Fibroblast of lung (primary cell): Measurements from ENCODE around the gene C1QTNF5. TPM values are rescaled to one million over a fixed set of nuclear protein-coding genes. Genes with fewer than 3 reads are reported as not detected.

Experiments
- DNase-seq, 2 donors: peaks; one replicate each; pipeline versions ENCODE4 v3.0.0 to v3.0.0-alpha.2; 2010; ENCODE audit warnings: low read depth in 2 of 2
- H2AFZ ChIP-seq: 2 replicates; pipeline ENCODE4 v1.5.1; 2012; ENCODE audit warnings: low read length, control low read depth, inconsistent platforms
- H3K27ac ChIP-seq: 2 replicates; pipeline ENCODE4 v1.5.1; 2011; ENCODE audit warnings: low read length, control low read depth; ENCODE audit not compliant: insufficient read depth
- H3K27me3 ChIP-seq: 2 replicates; pipeline ENCODE4 v1.5.1; 2011; ENCODE audit warnings: mild to moderate bottlenecking, low read length; ENCODE audit not compliant: control insufficient read depth, insufficient read depth
- H3K36me3 ChIP-seq: 2 replicates; pipeline ENCODE4 v1.5.1; 2011; ENCODE audit warnings: low read length; ENCODE audit not compliant: control insufficient read depth, insufficient read depth
- H3K4me1 ChIP-seq: 2 replicates; pipeline ENCODE4 v1.5.1; 2011; ENCODE audit warnings: low read length; ENCODE audit not compliant: control insufficient read depth, insufficient read depth; ENCODE audit errors: extremely low read depth
- H3K4me2 ChIP-seq: 2 replicates; pipeline ENCODE4 v1.5.1; 2011; ENCODE audit warnings: low read length, control low read depth; ENCODE audit not compliant: insufficient read depth; ENCODE audit errors: extremely low read depth
- H3K4me3 ChIP-seq, 4 experiments: fragments of 200-600 bp in 1 of 4; sonication (generic) in 1 of 4; replicated peaks in 1 of 4; 2 replicates each; pipeline ENCODE4 v1.5.1; 2011 to 2016; ENCODE audit warnings: low read length in 4 of 4, low read depth in 3 of 4, mild to moderate bottlenecking in 3 of 4, control low read depth in 2 of 4, inconsistent platforms in 1 of 4, mixed read lengths in 1 of 4; ENCODE audit not compliant: insufficient read depth in 1 of 4; ENCODE audit errors: control extremely low read depth in 1 of 4
- H3K79me2 ChIP-seq: 2 replicates; pipeline ENCODE4 v1.5.1; 2012; ENCODE audit warnings: mild to moderate bottlenecking, low read length, inconsistent platforms; ENCODE audit not compliant: control insufficient read depth, insufficient read depth
- H3K9ac ChIP-seq: 2 replicates; pipeline ENCODE4 v1.5.1; 2011; ENCODE audit warnings: mild to moderate bottlenecking, low read length, control low read depth; ENCODE audit not compliant: insufficient read depth
- H3K9me3 ChIP-seq: 2 replicates; pipeline ENCODE4 v1.5.1; 2012; ENCODE audit warnings: low read depth, low read length; ENCODE audit not compliant: control insufficient read depth, insufficient read depth
- H4K20me1 ChIP-seq: 2 replicates; pipeline ENCODE4 v1.5.1; 2011; ENCODE audit warnings: low read length; ENCODE audit not compliant: control insufficient read depth, insufficient read depth; ENCODE audit errors: extremely low read depth
- EZH2 ChIP-seq: IDR thresholded peaks from 2 replicates; pipeline ENCODE4 v1.5.1; 2012; ENCODE audit warnings: low read length, control low read depth, mild to moderate bottlenecking; ENCODE audit errors: missing control alignments
- polyA plus RNA-seq, 2 donors: library from polyadenylated mRNA; depleted of rRNA in 1 of 2; stranded (reverse) in 1 of 2; unstranded in 1 of 2; fragments of >200 nt; gene quantifications; 2 replicates each; pipeline ENCODE4 v1.2.1, GENCODE V29; 2011 to 2012; ENCODE audit warnings: missing spikeins in 1 of 2
- total RNA-seq: library from RNA; depleted of rRNA; stranded (reverse); fragments of >200 nt; gene quantifications from 2 replicates; pipeline ENCODE4 v1.2.1, GENCODE V29; 2014
- TF ChIP-seq, protein P1 (sequence below), 2 donors: IDR thresholded peaks in 1 of 2; conservative IDR thresholded peaks in 1 of 2; 1 replicate in 1 of 2; 2 replicates in 1 of 2; pipeline ENCODE4 v1.5.1; 2011 to 2012; ENCODE audit warnings: low read length in 2 of 2, control low read depth in 1 of 2, inconsistent platforms in 1 of 2, low read depth in 1 of 2, mild to moderate bottlenecking in 1 of 2

The C1QTNF5 gene
- total and polyA plus RNA-seq, 2 donors (not counting 1 experiment from before 2014, with no cell fraction given): 13.4 to 32.0 TPM

DNA sequence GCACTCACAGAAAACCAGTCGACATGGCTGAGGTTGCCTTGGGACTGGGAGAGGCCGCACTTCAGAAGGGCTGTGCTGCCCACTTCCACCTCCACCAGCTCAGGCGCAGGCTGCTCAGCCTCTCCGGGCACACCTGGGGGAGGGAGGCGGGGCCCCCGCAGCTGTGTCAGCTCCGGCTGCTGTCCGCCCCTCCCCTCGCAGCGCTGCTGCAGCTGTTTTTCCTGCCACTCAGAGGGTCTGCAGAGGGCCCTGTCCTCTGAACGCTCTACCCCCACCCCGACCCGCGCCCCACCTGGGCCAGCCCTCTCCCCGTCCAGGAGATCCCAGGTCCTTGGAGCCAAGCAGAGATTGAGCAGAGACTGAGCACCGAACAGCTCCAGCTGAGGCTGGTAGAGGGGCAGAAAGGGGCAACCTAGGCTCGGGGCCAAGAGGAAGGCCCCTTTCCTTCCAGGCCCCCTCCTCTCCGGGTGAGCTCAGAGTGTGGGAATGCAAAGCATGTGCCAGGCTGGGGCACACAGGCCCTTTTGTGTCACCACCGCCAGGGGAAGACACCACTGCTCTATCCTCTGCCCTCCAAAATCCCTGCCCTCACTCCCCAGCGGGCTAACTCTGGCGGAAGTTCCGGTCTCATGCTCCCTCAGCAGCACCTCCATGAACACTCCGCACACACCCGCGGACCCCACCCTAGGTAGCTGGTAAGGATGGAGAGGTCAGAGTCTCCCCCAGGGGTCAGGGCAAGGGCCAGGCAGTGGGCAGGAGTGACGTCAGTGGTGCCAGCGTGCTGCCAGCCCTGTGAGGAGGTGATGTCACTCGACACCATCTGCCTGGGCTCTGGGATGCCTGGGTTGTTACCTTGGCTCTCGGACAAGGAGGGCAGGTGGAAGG, 25.3 kb downstream of the C1QTNF5 start:
- TF ChIP-seq EZH2: no peak
- TF ChIP-seq, protein P1, sequence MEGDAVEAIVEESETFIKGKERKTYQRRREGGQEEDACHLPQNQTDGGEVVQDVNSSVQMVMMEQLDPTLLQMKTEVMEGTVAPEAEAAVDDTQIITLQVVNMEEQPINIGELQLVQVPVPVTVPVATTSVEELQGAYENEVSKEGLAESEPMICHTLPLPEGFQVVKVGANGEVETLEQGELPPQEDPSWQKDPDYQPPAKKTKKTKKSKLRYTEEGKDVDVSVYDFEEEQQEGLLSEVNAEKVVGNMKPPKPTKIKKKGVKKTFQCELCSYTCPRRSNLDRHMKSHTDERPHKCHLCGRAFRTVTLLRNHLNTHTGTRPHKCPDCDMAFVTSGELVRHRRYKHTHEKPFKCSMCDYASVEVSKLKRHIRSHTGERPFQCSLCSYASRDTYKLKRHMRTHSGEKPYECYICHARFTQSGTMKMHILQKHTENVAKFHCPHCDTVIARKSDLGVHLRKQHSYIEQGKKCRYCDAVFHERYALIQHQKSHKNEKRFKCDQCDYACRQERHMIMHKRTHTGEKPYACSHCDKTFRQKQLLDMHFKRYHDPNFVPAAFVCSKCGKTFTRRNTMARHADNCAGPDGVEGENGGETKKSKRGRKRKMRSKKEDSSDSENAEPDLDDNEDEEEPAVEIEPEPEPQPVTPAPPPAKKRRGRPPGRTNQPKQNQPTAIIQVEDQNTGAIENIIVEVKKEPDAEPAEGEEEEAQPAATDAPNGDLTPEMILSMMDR (conservative IDR thresholded peaks at IDR 0.05 in 1 of 2, IDR thresholded peaks at IDR 0.05 in 1 of 2; ENCODE audit: low read depth in 1 of 2, low read length in 2 of 2): no peak
- peaks cover 2% of the 10 kb centered on the region for H3K36me3 ChIP-seq
- H3K9ac ChIP-seq: no peak overlapping the region
- peak in 1 of 2 donors; percentile 18 for DNase-seq
- H3K4me1 ChIP-seq: peaks cover 12% of the 10 kb centered on the region
- no peaks in the 10 kb centered on the region for H4K20me1 ChIP-seq
- H3K27ac ChIP-seq: no peak overlapping the region
- no peak overlapping the region for H2AFZ ChIP-seq
- H3K4me3 ChIP-seq: peak overlapping the region in 2 of 4 experiments; percentile 49 to 53
- no peaks in the 10 kb centered on the region for H3K9me3 ChIP-seq
- H3K27me3 ChIP-seq: peaks cover 8% of the 10 kb centered on the region
- no peaks in the 10 kb centered on the region for H3K79me2 ChIP-seq
- peak overlapping the region; percentile 30 for H3K4me2 ChIP-seq

DNA sequence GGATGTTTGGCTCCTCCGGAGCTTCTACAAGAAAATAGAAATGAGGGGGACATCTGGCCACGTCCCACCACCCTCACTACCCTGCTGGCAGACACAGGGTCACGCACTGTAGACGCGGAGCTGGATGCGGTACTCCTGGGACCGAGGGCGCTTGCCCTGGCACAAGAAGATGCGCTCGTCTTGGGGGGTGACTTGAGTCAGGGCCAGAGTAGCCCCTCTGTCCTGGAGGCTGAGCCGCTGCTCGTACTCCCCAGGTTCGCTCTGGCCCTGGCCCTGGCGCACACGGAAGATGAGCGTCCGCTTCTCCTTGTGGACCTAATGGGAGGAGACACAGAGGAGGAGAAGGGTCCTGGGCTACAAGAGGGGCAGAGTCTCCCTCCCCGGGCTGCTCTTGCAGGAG, 26.0 kb downstream of the C1QTNF5 start:
- H3K9ac ChIP-seq: no peak overlapping the region
- no peak overlapping the region for H3K4me3 ChIP-seq
- TF ChIP-seq EZH2: no peak
- TF ChIP-seq, protein P1 (conservative IDR thresholded peaks at IDR 0.05 in 1 of 2, IDR thresholded peaks at IDR 0.05 in 1 of 2; ENCODE audit: low read depth in 1 of 2, low read length in 2 of 2): no peak
- peaks cover 8% of the 10 kb centered on the region for H3K27me3 ChIP-seq
- no peak overlapping the region for H2AFZ ChIP-seq
- no peaks in the 10 kb centered on the region for H3K79me2 ChIP-seq
- H3K9me3 ChIP-seq: no peaks in the 10 kb centered on the region
- DNase-seq: no peak
- no peak overlapping the region for H3K4me2 ChIP-seq
- no peak overlapping the region for H3K27ac ChIP-seq
- H4K20me1 ChIP-seq: no peaks in the 10 kb centered on the region
- H3K4me1 ChIP-seq: peaks cover 11% of the 10 kb centered on the region
- H3K36me3 ChIP-seq: peaks cover 2% of the 10 kb centered on the region

DNA sequence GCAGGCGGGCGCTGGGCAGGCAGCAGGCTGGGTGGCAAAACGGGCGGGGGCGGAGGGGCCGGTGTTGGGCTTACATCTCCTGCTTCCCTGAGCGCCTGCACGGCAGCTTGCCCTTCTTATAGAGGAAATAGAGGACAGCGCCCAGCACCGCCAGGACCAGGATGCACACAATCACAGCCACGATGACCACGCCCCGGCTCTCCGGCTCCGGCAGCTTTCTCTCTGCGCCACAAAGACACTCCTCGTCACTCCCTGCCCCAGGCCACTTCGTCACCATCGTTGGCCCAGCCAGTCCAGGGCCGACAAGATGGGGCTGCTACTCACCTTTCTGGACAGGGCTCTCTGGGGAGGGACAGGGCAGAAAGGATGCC, 30.0 kb downstream of the C1QTNF5 start:
- no peak overlapping the region for H3K4me3 ChIP-seq
- peaks cover 5% of the 10 kb centered on the region for H3K27me3 ChIP-seq
- no peak overlapping the region for H2AFZ ChIP-seq
- no peak overlapping the region for H3K4me2 ChIP-seq
- peaks cover 6% of the 10 kb centered on the region for H3K36me3 ChIP-seq
- H3K4me1 ChIP-seq: peaks cover 8% of the 10 kb centered on the region
- H3K9ac ChIP-seq: no peak overlapping the region
- no peaks in the 10 kb centered on the region for H3K79me2 ChIP-seq
- no peak for DNase-seq
- TF ChIP-seq, protein P1 (conservative IDR thresholded peaks at IDR 0.05 in 1 of 2, IDR thresholded peaks at IDR 0.05 in 1 of 2; ENCODE audit: low read depth in 1 of 2, low read length in 2 of 2): no peak
- TF ChIP-seq EZH2: no peak
- no peaks in the 10 kb centered on the region for H4K20me1 ChIP-seq
- H3K27ac ChIP-seq: no peak overlapping the region
- H3K9me3 ChIP-seq: no peaks in the 10 kb centered on the region
